Stimulated activated CD8-positive, alpha-beta memory T cell treated with anti-CD3 and anti-CD28 coated beads, Interleukin-12 subunit alpha, Interleukin-12 subunit beta, amount 100 ng/mL, for 1 hour (primary cell): ENCODE results near the gene FILIP1.

Experiments
- DNase-seq: peaks from one replicate; pipeline ENCODE4 v3.0.0-alpha.2; 2020; ENCODE audit warnings: low read depth

The FILIP1 gene

DNA sequence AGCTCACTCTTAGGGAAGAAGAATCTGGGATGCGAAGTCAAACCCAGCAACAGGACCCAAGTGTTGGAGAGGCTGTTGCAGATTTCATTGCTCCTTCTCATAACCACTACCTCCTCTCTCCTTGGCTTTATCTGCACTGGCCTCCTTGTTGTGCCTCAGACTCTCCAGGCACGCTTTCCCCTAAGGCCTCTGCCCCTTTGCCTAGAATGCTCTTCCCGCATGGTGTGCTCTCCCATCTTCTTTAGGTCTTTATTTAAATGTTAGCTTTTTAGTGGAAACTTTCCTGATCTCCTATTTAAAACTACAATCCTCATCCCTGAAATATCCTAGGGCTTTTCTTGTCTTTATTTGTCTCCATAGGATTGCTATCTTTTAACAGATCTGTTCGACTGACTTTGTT is 114.1 kb downstream of the FILIP1 start:
- DNase-seq = no peak

DNA sequence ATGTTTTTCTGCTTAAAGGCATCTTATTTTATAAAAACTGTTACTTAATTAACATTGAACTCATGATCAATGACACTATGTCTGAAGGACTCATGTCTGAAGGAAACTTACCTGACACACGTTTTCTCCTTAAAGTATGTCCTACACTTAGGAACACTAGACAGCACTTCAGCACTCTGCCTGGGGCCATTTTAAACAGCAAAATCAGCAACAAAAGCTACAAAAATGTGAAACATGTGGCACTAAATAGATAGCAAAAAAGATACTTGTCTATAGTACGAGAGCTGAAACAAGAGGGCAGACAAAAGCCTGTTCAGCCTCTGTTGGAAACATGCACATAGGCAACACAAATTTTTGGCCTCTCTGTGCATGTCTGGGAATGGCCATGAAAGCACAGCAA is 115.5 kb downstream of the FILIP1 start:
- DNase-seq = no peak

DNA sequence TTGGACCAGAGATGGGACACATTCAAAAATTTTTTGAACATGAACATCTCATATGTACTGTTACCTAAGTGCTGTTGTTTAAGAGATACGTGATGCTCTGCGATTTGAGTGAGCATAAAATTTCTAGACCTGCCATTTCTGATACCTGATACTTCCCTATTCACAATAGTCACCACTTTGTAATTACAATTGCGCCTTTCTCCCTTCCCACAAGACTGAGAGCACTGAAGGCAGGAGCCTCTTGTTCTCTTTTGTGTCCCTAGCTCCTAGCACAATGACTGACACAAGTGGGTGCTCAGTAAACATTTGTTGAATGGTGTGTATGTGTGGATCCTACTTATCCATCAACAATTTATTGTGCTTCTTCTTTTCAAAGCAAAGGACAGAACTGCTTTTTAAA is 116.2 kb downstream of the FILIP1 start:
- no peak for DNase-seq

DNA sequence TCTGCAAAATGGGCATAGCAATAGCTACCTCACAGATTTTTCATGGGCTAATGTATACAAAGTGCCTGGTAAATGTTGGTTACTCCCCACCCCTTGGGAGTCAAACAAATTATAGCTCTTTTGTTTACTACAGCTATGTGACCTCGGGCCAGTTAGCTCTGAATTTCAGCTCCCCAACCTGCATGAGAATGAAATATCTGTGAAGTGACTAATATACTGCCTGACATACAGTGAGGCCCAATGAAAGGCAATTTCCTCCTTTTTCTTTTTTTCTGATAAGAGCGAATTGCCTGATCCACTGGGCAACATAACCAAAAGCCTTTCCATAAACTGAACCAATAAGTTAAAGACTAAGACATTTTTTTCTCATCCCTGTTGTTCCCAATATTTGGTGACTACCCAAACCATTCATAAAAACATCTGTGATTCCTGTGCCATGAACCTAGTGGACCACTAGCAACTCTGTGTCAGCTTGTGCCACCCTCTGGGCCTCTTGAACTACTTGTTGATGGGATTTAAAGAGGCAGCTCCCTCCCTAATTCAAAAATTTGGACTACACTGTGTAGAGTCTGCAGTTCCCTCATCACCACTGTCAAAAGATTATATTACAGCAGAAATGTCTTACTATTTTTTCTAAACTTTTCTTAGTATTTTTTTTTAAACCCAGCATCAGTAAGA is 117.1 kb downstream of the FILIP1 start:
- no peak for DNase-seq

DNA sequence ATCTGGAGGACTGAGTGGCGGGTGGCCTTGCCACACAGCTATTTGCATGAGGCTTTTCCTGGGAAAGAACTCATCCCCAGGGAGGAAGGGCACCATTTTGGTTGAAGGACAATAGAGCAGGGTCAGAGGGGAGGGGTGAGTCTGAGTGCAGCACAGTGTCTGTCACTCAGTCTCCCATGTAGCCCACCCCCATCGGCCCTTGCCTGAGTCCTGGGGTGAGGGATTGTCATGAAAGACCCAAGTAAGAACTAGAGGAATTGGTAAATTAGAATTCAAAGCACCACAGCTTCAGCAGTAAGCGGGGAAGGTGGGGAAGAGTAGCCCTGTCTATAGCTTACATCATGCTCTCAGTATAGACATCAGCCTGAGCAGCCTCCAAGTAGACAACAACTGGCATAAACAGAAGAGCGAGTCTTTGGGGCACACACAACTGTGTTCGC is 118.6 kb downstream of the FILIP1 start:
- no peak for DNase-seq

DNA sequence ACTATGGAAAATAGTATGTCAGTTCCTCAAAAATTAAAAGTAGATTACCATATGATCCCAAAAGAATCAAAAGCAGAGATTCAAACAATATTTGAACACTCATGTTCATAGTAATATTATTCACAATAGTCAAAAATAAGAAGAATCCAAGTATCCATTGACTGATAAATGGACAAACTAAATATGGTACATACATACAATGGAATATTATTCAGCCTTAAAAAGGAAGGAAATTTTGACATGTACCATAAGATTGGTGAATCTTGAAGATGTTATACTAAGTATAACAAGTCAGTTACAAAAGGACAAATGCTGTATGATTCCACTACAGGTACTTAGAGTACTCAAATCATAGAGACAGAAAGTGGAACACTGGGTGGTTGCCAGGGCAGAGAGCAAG is 120.7 kb downstream of the FILIP1 start:
- DNase-seq = no peak

DNA sequence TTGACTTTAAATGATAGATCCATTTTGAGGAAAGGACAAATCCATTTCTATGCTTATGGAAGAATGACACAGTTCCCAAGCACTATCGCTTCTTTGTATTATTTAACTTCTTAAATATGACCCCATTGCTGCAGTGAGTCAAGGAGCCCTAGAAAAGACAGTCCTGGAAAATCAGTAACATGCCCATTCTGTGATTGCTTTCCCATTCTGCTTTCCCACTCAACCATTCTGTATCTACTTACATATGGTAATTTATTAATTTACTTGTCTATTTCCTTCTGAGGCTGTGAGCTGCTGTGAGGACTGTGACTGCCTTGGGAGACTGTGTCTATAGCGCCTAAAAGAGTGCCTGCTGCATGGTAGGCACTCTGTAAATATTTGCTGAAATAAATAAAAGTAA is 123.6 kb downstream of the FILIP1 start:
- no peak for DNase-seq

DNA sequence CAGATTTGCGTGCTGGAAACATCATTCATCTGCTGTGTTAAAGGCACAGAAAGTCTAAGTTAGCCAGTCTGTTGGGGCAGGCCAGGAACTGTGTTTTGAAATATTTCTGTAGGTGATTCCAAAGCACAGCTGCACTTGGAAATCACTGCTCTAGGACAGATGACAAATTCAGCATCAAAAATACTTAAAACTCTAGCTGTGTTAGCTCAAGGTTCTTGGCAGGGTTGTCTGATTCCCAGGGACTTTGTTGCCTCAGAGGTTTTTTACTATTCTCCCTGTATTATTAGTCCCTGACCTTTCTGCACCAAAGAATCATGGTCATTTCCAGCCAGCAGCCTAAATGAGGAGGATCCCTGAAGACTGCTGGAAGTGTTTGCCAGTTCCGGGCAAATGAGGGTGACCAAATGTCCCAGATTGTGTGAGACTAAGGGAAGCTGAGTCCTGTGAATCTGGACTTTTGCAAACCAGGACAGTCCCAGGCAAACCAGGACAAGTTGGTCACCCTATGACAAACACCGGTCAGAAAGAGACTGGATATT is 124.7 kb downstream of the FILIP1 start:
- no peak for DNase-seq

DNA sequence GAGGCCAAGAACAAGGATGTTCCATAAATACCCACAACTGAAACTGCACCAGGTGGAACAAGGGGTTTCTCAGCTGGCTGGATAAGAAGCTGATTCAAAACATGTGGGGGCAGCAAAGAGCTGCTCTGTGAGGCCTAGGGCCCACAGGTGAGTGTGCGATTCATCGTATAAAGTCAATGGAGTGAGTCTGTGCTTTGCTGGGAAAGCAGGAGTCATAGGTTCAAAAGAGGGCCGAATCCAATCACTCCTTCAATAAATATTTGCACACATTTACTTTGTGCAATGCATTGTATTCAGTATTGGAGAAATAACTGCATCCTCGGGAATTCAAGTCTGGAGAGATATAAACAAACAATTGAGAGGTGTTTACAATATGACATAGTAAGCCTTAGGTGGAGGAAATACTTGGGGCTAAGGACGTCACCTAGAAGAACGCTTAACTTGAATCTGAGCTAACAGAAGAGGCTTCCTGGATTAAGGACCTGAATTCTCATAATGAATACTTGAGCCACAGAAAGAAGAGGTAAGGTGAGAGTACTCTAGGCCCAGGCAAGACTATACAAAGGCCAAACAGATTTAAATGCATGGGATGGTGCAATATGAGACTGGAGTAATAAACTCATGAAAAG is 125.3 kb downstream of the FILIP1 start:
- no peak for DNase-seq

DNA sequence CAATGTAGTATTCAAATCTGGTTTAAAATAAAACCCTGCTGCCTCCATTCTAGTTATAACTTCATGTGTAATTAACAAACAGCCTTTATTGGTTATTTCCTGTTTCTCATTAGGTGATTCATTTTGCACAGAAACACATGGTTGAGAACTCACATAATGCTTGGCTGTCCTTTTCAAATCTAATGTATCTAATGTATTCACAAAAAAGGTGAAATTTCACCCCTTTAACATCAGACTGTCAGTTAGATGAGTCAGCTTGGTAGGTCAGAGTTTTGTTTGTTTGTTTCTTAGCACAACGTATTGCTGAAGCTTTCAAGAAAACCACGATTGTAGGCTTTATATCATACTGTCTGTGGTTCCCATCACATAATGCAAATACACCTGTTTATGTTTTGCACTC is 130.3 kb downstream of the FILIP1 start:
- DNase-seq = no peak

DNA sequence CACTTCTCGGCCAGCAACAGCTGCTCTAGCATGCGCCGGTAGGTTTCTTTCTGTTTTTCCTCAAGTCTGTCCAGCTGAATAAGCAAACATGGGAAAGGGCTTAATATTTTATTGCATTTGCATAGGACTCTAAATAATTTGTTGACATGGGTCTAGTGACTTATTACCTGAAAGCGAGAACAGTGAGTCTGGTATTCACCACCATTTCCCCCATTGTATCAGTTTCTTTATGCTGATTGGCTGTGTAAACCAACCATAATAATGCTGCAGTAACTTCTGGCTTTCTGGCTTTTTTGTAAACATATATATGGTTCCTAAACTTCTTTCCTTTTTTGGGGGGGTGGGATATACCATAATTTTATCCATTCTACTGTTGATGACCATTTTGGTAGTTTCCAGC is 140.0 kb downstream of the FILIP1 start:
- DNase-seq = no peak

DNA sequence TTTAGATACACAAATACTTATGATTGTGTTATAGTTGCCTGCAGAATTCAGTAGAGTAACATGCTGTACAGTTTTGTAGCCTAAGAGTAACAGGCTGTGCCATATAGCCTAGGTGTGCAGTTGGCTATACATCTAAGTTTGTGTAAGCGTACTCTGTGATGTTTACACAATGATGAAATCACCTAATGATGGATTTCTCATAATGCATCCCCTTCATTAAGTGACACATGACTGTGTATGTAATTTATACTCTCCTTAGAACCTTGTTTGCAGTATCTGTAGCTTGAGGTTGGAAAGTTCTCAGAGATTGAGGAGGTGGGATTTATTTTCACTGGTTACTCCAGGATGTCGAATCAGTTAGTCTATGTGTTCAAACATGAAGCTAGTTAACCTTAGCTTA is 142.0 kb downstream of the FILIP1 start:
- no peak for DNase-seq

DNA sequence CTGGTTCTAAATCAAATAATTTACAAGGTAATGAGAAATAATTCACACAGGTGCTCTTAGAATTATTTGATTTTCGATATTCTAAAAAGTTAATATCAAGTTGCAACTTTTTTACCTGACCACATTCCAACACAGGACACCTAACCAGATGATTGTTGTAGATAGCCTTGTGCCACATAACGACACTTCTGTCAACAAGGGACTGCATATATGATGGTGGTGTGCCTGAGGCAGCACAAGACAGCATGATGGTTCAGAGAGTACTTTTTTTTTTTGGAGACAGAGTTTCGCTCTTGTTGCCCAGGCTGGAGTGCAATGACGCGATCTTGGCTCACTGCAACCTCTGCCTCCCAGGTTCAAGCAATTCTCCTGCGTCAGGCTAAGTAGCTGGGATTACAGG is 142.8 kb downstream of the FILIP1 start:
- no peak for DNase-seq

DNA sequence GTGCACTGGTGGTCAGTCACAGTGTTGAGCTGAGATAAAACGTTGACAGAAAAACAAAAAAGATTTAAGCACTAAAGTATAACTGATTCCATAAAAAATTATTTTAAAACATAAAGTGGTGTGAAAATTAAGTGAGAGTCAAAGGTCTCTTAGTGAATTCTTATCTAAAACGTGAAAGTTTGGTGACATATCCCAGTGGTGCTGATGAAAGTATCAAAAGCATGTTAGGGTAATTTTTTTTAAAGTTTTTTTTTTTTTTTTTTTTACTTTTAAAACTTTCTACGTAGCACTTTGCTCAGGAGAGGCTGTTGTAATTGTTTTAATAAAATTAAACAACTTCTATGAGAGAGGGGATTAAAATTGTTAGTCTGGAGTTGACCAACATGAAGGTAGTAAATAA is 143.4 kb downstream of the FILIP1 start:
- no peak for DNase-seq

DNA sequence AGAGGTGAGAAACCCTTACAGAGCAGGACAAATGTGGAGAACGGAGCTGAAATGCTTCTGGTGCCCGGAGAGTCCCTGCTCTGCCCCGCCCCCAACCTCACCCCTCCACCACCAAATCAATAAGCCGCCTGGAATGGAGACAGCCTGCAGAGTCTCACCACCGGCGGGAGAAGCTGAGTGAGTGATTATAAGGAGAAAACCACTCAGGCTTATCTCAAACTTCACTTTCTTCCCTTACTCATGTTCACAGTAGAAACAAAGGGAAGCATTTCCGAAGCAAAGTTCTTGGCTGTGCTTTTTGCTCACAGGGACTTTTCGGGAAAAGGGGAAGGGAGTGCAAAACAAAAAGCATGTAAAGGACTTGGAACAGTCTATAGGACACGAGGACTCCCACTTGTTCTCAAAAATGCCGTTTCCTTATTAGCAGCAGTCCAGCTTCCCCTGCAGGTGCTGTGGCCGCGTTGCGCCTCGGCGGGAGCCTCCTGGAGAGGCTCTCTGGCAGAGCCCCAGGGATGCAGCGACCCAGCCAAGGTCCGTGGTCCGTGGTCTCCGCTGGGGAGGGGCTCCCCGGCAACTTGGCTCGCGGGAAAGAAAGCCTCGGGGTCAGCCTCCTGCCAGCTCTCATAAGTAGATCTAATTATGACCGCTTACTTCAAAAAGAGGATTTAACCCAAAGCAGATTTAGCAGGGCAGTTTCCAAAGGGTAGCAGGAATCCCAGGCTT is 144.2 kb downstream of the FILIP1 start:
- no peak for DNase-seq

DNA sequence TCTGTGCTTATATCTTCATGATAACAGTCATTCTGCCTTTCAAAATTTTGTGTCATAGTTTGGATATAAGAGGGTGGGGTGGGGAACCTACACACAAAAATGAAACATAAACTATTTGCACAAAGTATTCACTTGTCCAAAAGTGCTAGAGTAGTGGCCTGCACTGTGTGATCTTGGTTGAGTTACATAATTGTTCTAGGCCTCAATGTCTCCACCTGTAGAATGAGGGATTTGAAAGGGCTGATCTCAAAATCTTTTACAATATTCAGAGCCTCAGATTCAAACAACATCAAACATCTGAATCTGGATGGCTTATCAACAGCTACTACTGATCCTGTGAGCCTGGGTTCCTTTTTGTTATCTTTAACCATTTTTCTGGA is 144.7 kb downstream of the FILIP1 start:
- DNase-seq = no peak

DNA sequence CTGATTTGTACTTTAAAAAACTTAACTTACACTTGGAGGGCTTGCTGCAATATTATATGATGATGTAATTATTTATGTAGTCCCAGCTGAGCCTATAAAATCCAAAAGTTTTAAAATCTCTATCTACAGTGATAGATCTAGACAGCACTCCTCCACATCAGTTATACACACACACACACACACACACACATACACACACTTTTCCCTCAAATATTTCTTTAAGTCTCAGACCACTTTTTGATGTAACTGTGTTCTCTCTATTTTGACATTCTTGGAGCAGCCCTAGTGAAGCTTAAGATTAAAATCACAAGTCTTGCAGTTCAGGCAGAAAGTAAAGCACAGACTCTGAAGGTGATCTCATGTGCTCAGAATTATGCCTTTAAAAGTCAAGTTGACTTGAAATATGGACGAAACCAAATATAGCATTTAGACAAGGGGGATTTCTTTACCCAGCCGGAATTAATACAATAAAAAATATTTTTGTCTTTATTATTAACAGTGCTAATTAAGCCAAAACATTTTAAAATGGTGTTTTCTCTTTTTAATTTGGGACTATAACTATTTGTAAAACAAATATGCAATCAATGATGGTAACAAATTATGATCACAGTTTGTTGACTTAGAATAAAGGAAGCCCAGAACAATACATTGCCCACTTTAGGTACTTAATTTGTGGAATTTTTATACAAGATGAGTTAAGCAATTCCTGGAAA is 145.5 kb downstream of the FILIP1 start:
- DNase-seq = no peak

DNA sequence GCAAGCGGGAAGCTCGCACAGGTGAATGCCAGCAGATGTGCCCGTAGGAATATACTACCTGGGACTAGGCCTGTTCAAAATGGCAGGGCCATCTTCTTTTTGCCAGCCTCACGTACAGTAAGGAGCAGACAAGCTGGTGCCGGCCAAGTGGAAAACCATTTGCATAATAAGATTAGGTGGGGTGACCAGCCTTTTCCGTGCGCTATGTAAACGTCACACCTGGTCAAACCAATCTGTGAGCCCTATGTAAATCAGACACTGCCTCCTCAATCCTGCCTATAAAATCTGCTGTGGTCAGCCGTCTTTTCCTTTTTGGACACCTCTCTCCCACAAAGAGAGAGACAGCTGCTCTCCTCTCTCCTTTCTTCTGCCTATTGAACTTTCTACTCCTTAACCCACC is 148.2 kb downstream of the FILIP1 start:
- DNase-seq = no peak

DNA sequence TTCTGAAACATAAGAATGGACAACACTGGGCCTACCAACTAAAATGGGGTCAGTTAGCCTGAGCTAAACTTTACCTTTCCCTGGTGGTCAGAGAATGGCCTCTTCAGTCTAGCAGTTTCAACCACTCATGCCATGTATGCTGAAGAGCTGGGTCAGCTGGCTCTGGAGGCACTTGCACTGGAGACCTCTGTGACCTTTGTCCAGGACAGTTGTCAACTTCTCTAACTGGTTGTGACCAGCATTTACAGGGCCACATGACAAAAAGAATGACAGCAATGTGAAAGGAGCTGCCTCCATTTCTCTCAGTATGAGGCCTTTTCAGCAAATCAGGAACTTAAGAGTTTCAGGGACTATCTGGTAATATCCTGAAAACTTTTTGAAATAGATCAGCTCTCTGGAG is 149.1 kb downstream of the FILIP1 start:
- no peak for DNase-seq

DNA sequence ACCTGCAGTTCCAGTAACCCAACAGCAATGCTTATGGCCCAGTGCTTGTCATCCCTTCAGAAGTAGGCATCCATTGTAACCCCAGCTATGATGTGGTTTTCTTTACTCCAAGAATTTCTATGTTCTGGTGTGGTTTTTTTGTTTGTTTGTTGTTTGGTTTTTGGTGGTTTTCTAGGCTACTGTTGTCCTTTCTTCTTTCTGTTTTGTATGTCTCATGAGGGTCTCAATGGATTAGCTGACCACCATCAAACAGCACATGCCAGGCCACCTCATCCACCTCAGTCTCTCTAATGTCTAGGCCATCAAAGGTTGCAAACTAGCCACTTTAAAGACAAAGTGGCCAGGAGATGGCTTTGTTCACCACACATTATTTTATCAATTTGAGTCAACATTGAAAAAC is 149.6 kb downstream of the FILIP1 start:
- DNase-seq = no peak

DNA sequence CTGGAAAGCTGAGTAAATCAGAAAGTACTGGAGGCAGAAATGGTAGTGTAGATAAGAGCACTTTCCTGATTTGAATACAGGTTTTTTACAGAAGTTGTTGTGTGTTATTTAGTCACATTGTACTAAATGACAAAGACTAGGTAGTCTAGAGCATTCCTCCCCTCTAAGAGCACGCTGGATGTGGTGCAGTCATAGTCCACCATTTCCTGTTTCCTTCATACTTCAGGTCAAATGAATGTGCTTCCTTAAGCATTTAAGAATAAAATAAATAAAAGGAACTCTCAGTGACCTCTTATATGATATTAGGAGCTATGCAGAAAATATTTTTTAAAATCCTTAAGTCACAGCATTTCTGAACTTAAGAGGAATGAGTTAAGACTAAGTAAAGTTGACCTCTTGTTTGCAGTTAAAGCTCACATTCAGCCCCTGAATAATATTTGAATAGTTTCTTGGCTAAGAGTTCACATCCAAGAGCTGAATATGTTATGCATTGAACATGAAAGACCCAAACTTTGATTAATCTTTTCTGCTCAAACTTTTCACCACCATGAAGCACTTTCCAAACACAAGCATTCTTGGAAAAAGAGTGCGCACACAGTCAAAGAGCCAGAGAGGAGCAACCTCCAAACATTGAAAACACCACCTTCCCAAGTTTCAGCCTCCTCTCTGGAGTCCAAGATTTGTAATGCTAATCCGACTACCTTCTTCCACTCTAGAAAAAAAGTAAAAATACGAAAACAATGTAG is 155.6 kb downstream of the FILIP1 start:
- DNase-seq = no peak
